ENCODE results near the gene FABP1.

DNA sequence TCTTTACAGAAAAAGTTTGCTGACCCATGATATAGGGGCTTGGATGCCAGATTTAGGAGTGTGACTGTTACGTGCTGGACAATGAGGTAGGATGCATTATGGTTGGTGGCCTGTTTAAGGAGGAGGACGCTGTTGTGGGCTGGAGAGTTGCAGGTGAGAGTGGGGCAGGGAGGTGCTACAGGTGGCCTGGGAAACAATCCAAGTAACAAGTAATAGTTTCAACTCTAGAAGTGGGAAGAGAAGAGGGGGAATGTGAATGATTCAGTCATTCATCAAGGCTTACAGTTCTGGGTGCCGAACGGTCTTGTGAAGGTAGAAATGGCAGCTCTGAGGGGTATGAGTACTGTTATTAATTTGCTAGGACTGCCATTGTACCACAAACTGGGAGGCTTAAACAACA, 6.2 kb downstream of the FABP1 start:
- TF ChIP-seq, protein P1, sequence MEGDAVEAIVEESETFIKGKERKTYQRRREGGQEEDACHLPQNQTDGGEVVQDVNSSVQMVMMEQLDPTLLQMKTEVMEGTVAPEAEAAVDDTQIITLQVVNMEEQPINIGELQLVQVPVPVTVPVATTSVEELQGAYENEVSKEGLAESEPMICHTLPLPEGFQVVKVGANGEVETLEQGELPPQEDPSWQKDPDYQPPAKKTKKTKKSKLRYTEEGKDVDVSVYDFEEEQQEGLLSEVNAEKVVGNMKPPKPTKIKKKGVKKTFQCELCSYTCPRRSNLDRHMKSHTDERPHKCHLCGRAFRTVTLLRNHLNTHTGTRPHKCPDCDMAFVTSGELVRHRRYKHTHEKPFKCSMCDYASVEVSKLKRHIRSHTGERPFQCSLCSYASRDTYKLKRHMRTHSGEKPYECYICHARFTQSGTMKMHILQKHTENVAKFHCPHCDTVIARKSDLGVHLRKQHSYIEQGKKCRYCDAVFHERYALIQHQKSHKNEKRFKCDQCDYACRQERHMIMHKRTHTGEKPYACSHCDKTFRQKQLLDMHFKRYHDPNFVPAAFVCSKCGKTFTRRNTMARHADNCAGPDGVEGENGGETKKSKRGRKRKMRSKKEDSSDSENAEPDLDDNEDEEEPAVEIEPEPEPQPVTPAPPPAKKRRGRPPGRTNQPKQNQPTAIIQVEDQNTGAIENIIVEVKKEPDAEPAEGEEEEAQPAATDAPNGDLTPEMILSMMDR (conservative IDR thresholded peaks at IDR 0.05; ENCODE audit: low read depth, low read length): no peak
- no peak for TF ChIP-seq EZH2 (IDR thresholded peaks at IDR 0.05; ENCODE audit: low read length, unreplicated experiment)
- TF ChIP-seq EZH2phosphoT487 (IDR thresholded peaks at IDR 0.05; ENCODE audit: borderline replicate concordance, low read length): no peak
